ENCODE measurements around the gene LASP1NB.

- TF ChIP-seq CTCF (conservative IDR thresholded peaks at IDR 0.05) (no peak), EZH2 (IDR thresholded peaks at IDR 0.05; ENCODE audit: low read depth) (no peak)
Measured at GRCh38 chr17:38958756-38959155, 33.3 kb downstream of the LASP1NB start.

Measured in PC-9 (cell line).